Measurements from ENCODE around the gene LSM4. TPM values are rescaled to one million over a fixed set of nuclear protein-coding genes. Genes with fewer than 3 reads are reported as not detected.

Gene LSM4
- total and polyA plus RNA-seq, 2 of the 13 experiments (the other 11 are each of a cell fraction or from before 2014, with no cell fraction given) = 65.8 to 166 TPM

GRCh38 chr19:18274219-18274780 lies 48.6 kb downstream of the LSM4 start, which contains the start of gene IQCN (continued):
- TF ChIP-seq, protein P1, sequence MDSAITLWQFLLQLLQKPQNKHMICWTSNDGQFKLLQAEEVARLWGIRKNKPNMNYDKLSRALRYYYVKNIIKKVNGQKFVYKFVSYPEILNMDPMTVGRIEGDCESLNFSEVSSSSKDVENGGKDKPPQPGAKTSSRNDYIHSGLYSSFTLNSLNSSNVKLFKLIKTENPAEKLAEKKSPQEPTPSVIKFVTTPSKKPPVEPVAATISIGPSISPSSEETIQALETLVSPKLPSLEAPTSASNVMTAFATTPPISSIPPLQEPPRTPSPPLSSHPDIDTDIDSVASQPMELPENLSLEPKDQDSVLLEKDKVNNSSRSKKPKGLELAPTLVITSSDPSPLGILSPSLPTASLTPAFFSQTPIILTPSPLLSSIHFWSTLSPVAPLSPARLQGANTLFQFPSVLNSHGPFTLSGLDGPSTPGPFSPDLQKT (CRISPR knock-in tag; IDR thresholded peaks at IDR 0.05; ENCODE audit: borderline replicate concordance) = no peak
- no peak for TF ChIP-seq ZNF770 (CRISPR knock-in tag; IDR thresholded peaks at IDR 0.05)
- TF ChIP-seq, protein P2, sequence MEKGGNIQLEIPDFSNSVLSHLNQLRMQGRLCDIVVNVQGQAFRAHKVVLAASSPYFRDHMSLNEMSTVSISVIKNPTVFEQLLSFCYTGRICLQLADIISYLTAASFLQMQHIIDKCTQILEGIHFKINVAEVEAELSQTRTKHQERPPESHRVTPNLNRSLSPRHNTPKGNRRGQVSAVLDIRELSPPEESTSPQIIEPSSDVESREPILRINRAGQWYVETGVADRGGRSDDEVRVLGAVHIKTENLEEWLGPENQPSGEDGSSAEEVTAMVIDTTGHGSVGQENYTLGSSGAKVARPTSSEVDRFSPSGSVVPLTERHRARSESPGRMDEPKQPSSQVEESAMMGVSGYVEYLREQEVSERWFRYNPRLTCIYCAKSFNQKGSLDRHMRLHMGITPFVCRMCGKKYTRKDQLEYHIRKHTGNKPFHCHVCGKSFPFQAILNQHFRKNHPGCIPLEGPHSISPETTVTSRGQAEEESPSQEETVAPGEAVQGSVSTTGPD (CRISPR knock-in tag; IDR thresholded peaks at IDR 0.05) = peak; percentile 43; the same call in 1 of the 2 replicates
- TF ChIP-seq POLR2AphosphoS2 (IDR thresholded peaks at IDR 0.05; ENCODE audit: low read depth, low read length) = peak; percentile 58; the same call in 1 of the 2 replicates
- TF ChIP-seq ETV5 (CRISPR knock-in tag; IDR thresholded peaks at IDR 0.05; ENCODE audit: borderline replicate concordance) = no peak
- no peak for TF ChIP-seq CEBPZ (IDR thresholded peaks at IDR 0.05; ENCODE audit: low read length)
- no peak for TF ChIP-seq DNMT1 (CRISPR knock-in tag; IDR thresholded peaks at IDR 0.05)
- no peak; the same call in 1 of the 2 replicates for TF ChIP-seq ZNF3 (CRISPR knock-in tag; IDR thresholded peaks at IDR 0.05)
- TF ChIP-seq ZKSCAN1 (IDR thresholded peaks at IDR 0.05; ENCODE audit: low read length) = no peak
- peak; percentile 45; the same call in 1 of the 2 replicates for TF ChIP-seq NR2C2 (CRISPR knock-in tag; IDR thresholded peaks at IDR 0.05; ENCODE audit: borderline replicate concordance)
- no peak for TF ChIP-seq ZNF614 (CRISPR knock-in tag; IDR thresholded peaks at IDR 0.05; ENCODE audit: borderline replicate concordance)
- peak; percentile 65; the same call in 1 of the 2 replicates for TF ChIP-seq CHD2 (IDR thresholded peaks at IDR 0.05; ENCODE audit: low read depth, low read length)
- no peak for TF ChIP-seq RCOR2 (CRISPR knock-in tag; IDR thresholded peaks at IDR 0.05)
- TF ChIP-seq EZH2 (conservative IDR thresholded peaks at IDR 0.05; ENCODE audit: low read depth, low read length) = no peak
- TF ChIP-seq GRHL1 (CRISPR knock-in tag; conservative IDR thresholded peaks at IDR 0.05) = no peak
- no peak; the same call in 1 of the 2 replicates for TF ChIP-seq PCBP1 (IDR thresholded peaks at IDR 0.05; ENCODE audit: borderline replicate concordance, low read depth, low read length)
- no peak for TF ChIP-seq ZNF501 (CRISPR knock-in tag; IDR thresholded peaks at IDR 0.05)
- TF ChIP-seq YEATS2 (CRISPR knock-in tag; IDR thresholded peaks at IDR 0.05; ENCODE audit: borderline replicate concordance) = no peak
- TF ChIP-seq ZEB1 (IDR thresholded peaks at IDR 0.05; ENCODE audit: insufficient replicate concordance, low read depth) = no peak
- peak; percentile 86 for TF ChIP-seq CHD4 (IDR thresholded peaks at IDR 0.05; ENCODE audit: borderline replicate concordance, low read length)
- no peak for TF ChIP-seq SSRP1 (CRISPR knock-in tag; IDR thresholded peaks at IDR 0.05)
